Inferior parietal cortex (tissue), 1 donor: Measurements from ENCODE around the gene CCDC127.
A peak's percentile ranks its signal among the peaks of the same experiment; 100 is the strongest.

Experiments
- DNase-seq: peaks from one replicate; pipeline ENCODE4 v3.0.0-alpha.2; 2016; ENCODE audit errors: extremely low spot score

CCDC127 gene

GRCh38 chr5:189486-189885, 28.5 kb downstream of the CCDC127 start:
- no peak for DNase-seq

DNA sequence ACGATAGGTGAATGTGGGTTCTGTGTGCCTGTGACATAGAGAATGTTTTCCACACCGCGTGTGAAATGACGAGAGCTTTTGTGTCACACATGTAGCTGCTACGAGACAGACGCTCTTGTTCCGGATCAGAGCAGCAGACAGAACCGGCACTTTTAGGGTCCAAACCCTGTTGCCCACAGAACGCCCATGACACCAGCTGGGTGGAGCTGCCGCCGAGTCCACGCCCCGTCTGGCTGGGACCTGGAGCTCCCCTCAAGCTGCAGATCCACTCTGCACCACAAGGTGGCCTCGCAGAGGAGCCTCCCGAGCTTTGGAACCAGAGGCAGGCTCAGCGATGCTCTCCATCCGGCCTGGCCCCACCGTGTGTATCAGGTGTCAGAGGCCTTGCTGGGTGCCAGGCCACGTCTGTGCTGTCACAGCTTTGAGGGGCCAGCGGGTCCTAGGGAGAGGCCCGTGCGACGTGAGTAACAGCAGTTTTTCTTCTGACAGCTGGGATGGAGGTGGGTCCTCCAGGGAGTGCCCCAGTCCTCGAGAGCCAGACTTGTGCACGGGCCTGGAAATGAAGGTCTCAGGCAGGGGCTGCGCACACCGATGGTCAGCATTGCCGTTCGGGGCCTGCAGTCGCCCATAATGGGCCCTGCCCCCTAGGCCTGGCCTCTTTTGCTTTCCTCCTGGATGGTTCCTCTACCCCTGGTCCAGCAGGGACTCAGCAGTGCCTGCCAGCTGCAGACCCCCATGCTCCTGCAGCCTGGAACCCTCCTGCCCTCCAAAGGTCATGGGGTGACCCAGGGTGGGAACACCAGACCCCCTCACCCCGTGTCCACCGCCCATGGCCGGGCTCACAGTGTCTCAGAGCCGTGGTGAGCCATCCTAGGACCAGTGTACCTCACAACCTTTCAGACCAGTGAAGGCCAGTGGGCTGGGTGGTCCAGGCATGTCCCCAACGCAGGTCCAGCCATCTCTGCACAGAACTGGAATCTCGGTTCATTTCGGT, 29.2 kb downstream of the CCDC127 start:
- DNase-seq = peak; percentile 84

- no peak for DNase-seq
Measured at GRCh38 chr5:187617-188451, 30.1 kb downstream of the CCDC127 start.

DNA sequence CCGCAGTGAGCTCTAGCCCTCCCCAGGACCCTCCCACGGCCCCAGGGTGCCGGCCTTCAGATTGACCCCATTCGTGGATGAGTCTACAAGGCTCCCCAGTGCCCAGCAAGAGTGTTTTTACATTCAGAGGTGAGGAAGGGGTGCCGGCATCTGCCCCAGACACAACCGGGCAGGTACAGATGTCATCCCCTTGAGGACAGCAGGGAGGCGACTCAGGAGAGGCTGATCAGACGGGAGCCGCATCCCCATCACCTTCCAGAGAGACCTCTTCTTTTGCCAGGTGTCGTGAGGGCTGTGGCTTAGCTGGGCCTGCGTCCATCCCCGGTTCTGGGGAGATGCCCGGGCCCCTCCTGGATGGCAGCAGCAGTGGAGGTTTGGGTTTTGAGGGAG, 30.9 kb downstream of the CCDC127 start:
- DNase-seq = no peak

- DNase-seq = no peak
Measured at GRCh38 chr5:186091-187041, 31.6 kb downstream of the CCDC127 start.

DNA sequence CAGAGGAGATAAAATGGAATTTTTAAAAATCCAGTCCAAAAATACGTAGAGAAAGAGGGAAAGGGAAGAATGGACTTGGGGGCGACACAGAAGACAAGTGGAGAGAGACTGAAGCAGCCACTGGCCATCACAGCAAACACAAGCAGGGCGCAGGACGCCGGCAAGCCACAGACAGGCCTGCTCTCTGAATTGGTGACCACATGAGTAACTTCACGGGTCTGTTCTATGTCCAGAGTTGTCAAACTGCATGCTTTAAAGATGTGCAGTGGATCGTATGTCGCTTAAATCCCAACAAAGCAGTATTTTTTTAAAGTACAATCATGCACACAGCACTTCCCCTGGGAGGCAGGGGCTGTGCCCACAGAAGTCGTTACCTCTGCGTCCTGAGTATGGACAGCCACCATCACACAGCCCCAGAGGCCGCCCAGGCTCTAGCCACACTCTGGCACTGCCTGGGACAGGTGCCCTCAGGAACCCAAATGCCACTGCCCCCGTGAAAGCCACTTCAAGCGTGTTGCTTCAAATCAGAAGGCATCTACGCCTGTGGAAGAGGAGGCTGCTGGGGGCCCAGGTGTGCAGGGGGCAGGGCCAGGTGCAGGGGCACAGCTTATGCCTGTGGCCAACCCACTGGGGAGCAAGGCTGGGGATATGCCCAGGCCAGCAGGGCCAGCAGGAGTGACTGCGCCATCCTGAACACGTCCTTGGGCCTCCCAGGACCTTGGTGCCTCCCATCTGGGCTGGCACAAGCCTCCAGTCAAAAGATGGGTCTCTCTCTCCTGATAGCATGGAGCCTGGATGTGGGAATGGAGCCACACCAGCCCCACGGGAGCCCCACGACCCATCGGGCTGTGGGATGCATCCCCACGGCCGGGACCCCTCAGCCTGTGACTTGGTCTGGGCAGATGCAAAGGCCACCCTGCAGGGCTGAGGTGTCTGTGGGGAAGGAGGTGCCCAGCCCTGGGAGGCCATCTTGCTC, 32.6 kb downstream of the CCDC127 start:
- DNase-seq = no peak

- DNase-seq = no peak
Measured at GRCh38 chr5:184471-184870, 33.5 kb downstream of the CCDC127 start.

GRCh38 chr5:182126-182525, 35.8 kb downstream of the CCDC127 start:
- DNase-seq = no peak

DNA sequence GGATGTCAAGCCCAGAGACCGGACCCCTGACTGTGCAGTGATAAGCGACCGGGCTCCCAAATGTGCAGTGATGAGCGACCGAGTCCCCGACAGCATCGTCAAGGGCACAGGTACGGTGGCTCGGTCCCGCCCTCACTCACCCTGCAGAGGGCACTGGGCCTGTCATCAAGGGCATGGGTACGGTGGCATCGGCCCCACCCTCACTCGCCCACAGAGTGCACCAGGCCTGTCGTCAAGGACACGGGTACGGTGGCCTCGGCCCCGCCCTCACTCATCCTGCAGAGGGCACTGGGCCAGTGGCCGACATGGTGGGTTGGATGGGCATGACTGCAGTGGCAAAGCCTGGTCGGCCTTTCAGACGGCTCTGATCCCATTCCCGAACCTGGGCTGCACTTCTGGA, 36.4 kb downstream of the CCDC127 start:
- DNase-seq = no peak

GRCh38 chr5:181160-181559, 36.8 kb downstream of the CCDC127 start:
- DNase-seq = no peak

DNA sequence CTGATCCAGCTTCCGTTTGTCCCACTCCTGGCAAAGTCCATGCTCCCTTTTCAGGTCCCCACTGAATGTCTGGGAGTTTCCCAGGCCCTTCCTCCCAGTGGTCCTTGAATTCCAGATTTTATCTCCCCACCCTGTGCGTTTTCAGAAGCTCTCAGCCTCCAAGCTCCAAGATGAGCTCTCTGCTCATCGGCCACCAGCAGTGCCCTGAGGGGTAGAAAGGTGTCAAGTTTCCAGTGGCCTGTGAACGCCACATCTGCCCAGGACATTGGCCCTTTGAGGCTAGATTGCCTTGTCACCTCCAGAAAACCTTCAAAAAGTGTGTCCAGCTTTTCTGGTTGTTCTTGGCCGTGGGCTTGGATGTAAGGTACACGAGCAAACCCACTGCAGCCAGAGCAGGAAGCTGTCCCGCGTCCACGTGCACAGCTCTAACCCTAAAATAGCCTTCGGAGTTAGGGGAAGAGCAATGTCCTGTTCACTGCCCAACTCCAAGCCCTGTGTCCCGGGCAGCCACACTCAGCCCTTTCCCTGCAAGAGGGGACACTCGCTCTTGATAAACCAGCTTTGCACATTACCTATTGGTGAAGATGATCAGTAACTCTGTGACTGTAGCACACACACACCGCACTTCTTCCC, 37.6 kb downstream of the CCDC127 start:
- DNase-seq = no peak

- no peak for DNase-seq
Measured at GRCh38 chr5:179401-179800, 38.6 kb downstream of the CCDC127 start.

DNA sequence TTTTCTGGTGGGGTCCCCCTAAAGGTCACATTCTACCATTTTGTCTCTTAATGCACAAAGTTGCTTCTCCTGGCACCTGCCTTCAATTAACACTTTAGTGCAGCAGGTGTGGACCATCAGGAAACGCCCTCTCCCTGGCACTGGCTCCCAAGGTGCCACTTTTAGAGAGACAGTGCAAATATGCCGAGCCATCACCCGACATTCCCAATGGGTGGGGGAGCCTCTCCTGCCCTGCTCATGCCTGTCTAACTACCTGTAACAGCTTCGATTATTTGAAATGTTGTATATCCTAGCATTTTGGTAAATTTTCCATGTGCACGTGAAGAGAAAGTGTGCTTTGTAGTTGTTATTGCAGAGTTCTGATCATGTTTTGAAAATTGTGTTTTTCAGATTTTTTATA, 39.8 kb downstream of the CCDC127 start:
- no peak for DNase-seq

DNA sequence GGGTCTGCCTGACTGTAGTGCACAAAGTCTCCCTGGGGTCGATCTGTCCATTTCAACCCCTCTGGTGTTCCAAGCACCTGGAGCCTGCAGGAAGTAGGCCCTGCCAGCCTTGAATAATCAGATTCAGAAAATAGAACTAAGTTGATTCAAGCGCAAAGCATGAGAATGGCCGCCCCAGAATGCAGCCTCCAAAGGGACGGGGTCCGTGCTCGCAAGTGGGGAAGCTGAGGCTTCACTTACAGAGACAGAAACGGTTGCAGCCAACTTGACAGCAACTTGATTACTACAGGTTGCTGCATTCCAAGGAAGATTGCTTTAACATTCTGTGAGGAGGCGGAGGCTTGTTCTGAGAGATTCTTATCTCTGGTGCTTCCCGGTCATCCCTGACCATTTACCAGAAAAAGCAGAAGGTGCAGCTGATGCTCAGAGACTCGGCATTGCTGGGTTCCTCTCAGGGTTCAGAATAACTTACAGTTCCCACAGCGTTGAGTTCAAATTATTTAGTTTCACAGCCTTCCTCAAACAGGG, 41.6 kb downstream of the CCDC127 start:
- DNase-seq = no peak

GRCh38 chr5:174876-175465, 43.0 kb downstream of the CCDC127 start:
- DNase-seq = no peak

- DNase-seq = no peak
Measured at GRCh38 chr5:174291-174600, 43.7 kb downstream of the CCDC127 start.

DNA sequence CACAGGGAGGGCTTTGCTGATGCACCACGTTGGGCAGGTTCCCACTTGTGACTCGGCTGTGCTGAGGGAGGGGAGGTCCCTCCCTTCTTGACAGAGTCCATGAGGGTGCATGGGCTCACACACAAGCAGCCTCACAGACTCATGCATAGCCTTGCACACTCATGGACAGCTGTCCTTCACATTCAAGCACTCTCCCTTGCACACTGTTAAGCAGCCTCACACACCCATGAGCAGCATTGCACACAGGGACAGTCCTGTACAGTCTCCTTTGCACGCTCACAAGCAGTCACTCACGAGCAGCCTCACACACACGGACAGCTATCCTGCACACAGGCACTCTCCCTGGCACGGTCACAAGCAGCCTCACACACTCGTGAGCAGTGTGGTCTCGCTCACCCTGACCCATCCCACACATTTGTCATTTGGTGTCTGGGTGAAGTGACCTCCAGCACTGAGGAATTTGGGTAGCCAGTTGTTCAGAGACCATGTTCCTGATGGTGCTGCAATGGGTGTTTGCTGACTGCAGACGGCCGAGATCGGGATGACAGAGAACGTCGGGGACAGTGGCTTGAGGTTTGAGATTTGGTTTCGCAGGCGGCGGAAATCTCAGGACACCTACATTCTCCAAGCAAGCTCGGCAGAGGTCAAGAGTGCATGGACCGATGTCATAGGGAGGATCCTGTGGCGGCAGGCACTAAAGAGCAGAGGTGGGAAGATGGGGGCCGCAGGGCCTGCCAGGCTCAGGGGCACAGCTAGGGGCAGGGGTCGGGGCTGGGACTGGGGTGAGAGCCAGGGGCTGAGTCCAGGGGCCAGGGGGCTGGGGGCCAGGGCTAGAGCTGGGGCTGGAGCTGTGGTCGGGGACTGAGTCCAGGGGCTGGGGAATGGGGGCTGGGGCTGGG, 44.3 kb downstream of the CCDC127 start:
- no peak for DNase-seq

DNA sequence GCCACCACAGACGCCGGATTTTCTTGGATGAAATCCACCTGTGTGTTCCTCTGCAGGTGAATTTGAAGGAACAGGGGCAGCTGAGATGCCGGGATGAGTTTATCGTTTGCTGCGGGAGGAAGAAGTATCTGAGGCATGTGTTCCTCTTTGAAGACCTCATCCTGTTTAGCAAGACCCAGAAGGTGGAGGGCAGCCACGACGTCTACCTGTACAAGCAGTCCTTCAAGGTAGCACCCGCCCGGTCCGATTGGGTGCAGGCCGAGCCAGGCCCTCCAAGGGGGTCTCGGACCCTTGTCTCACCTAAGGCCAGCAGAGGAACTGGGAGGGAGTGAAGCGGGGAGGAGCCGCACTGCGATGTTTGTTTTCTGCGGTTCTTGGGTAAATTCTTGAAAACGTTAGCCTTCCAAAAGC, 45.1 kb downstream of the CCDC127 start:
- no peak for DNase-seq
